GM18520 (cell line): ENCODE results near the gene COL5A1.
"Not testable (repeated sequence)": the region's sequence is repeated elsewhere in the genome, so short reads cannot be mapped to it uniquely, and the experiment has no call there.

ENCODE experiments used
- ATAC-seq: cut with Tn5 transposase; IDR thresholded peaks from one replicate; pipeline ENCODE4 v1.9.1; 2021; ENCODE audit not compliant: unreplicated experiment

COL5A1 gene

GRCh38 chr9:134676361-134676760, 34.8 kb downstream of the COL5A1 start:
- no peak for ATAC-seq

GRCh38 chr9:134676886-134677285, 35.3 kb downstream of the COL5A1 start:
- ATAC-seq, result no peak

- ATAC-seq, result no peak
Measured at GRCh38 chr9:134677743-134678142, 36.1 kb downstream of the COL5A1 start.

DNA sequence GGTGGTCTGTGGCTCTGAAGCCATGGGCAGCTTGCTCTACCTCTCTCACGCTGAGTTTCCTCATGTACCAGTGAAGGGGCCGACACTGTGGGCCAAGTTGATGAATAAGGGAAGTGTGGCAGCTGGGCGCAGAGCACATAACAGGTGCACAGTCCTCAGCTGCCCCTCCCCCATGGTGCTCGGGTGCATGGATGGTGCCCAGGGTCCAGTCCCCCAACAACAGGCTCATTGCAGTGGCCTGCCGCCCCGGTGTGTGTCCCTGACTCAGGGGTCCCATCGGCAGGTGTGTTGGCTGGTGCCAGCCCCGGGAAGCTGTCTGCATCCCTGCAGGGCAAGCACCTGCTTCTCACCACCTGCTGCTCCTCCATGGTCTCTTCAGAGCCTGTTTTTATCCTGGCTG, 36.6 kb downstream of the COL5A1 start:
- no peak for ATAC-seq

- no peak for ATAC-seq
Measured at GRCh38 chr9:134678666-134679443, 37.3 kb downstream of the COL5A1 start.

DNA sequence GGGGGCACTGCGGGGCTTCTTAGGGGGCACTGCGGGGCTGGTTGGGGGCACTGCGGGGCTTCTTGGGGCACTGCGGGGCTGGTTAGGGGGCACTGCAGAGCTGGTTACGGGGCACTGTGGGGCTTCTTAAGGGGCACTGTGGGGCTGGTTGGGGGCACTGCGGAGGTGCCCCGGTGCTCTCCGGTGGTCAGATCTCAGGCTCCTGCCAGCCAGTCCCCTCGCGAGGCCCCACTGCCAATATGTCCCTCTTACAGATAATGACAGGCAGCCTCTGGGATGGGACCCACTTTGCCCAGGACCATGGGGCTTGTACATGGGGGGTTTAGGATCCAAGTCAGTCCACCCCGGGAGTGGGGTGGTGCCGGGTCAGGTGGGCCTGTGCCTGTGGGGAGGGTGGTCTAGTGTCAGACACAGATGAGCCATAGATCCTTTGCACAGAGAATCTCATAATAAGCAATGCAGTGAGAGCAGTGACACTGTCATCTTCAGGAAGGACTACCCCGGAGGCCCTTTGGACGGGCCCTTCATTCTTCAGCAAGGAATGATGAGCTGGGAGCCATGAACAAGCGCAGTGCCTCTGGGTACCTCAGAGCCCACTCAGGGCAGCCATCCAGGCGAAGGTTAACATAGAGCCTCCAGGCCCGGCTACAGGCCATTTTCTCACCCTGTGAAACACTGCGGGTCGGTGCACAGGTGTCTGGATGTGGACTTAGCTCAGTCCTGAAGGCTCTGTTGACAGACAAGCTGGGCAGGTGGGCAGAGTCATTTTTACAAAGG, 38.2 kb downstream of the COL5A1 start:
- ATAC-seq, result no peak

DNA sequence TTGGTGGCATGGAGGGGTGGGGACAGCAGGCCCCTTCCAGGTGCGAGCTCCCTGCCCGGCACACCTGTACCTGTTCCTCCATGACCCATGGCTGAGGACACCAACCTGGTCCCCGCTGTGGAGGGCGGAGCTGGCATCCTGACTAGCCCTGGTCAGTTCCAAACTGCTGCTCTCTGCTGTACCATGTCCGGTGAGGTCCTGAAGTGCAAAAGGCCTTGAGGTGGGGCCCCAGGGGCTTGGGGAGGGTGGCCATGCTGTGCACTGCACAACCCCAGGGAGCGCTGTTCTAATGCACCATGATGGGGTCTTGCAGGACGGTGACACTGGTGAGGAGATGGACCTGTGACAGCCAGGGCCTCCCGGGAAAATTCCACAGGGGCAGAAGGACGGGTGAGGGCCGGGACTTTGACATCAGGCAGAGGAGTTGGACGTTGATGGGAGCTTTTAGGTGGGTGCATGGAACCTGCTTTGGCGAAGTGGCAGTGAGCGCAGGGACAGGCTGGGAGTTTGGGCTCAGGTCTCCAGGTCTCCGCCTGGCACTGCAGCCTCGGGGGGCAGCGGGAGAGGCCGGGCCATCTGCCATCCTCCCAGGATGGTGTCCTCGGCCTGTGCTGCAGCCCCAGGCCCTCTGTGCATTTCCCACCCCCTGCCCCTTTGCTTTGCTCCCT, 38.9 kb downstream of the COL5A1 start:
- ATAC-seq, result no peak

DNA sequence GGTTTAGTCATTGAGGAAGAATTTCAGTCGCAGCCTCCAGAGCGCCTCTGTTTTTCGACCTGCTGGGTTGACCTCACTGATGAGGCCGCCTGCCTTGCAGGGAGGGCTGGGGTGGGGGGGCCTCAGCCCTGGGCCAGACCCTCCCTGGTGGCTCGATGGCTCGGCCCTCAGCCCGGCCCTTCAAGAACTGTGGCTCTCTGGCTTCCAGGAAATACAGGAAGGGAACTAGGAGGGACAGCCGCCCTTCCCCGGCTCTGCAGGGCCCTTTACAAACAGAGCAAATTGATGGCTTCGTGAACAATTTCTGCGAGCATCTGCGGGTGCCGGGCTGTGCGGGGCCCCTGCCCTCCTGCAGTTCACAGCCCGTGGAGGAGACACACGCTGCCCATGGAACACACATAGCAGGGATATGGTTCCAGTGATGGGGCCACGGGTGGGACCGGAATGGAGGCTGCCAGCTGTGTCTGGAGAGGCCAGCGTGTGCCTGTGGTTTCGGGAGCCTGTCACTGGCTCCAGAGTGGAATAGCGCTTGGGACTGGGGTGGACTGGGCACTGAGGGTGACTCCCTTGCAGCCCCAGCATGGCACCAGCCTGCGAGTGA, 39.6 kb downstream of the COL5A1 start:
- ATAC-seq, result no peak

- no peak for ATAC-seq
Measured at GRCh38 chr9:134682026-134682425, 40.4 kb downstream of the COL5A1 start.

- no peak for ATAC-seq
Measured at GRCh38 chr9:134682651-134683364, 41.2 kb downstream of the COL5A1 start.

- ATAC-seq, result no peak
Measured at GRCh38 chr9:134683714-134684374, 42.2 kb downstream of the COL5A1 start.

DNA sequence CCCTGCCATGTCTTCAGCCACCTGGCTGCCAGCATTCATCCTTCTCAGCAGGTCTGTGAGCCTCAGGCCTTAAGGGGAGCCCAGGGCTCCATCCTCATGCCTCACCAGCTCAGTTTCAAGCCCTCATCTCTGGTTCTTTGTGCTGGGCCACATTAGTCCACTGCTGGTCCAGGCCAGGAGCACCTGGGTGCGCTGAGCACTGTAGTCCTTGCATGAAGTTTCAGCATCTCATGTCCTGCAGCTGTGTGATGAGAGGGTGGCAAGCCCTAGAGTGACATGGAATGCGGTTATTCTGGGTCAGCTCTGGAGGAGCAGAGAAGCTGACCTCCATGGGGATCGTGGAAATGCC, 42.7 kb downstream of the COL5A1 start:
- no peak for ATAC-seq

DNA sequence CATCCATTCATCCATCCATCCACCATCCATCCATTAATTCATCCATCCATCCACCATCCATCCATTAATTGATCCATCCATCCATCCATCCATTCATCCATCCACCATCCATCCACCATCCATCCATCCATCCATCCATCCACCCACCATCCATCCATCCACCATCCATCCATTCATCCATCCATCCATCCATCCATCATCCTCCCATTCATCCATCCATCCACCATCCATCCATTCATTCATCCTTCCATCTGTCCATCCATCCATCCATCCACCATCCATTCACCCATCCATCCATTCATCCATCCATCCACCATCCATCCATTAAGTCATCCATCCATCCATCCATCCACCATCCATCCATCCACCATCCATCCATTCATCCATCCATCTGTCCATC, 43.3 kb downstream of the COL5A1 start:
- not testable (repeated sequence) for ATAC-seq

DNA sequence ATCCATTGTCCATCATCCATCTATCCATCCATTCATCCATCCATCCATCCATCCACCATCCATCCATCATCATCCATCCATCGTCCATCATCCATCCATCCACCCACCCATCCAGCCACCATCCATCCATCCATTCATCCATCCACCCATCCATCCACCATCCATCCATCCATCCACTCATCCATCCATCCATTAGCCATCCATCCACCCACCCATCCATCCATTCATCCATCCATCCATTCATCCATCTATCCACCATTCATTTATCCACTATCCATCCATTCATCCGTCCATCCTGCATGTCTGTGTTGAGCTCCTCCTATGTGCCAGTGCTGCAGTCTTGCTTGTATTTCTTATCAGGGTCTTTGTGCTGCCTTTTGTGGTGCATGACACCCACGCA, 44.2 kb downstream of the COL5A1 start:
- ATAC-seq, result no peak

- ATAC-seq, result no peak
Measured at GRCh38 chr9:134686896-134687295, 45.3 kb downstream of the COL5A1 start.

- no peak for ATAC-seq
Measured at GRCh38 chr9:134687556-134687955, 46.0 kb downstream of the COL5A1 start.

- no peak for ATAC-seq
Measured at GRCh38 chr9:134688231-134688630, 46.6 kb downstream of the COL5A1 start.

DNA sequence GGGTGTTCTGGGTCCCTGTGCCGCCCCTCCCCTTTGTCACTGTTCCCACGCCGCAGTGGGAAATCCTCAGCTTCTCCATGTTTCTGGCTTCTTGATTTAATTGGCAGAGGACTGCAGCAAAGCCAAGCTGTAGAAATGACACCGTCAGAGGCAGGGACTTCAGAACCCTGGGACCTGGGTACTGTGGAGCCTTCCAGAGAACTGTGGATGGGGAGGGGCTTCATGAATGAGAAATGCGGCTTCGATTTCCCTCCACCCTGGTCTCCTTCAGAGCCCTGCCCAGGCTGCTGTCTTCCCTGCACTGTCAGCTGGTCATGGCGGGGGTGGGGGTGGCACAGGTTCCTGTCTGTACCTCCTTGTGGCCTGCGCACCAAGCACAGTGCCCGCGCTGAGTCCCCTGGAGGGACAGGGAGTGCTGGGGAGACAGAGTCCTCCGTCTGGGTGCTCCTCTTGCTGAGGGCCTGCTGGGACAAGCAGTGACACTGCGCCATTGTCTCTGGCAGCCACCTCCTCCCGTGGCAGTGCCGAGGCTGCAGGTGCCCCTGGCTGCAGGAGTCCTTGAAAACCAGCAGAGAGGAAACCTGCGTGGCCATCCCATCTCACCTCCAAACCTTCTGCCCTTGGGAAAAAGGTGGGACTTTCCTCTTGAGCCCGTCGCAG, 47.2 kb downstream of the COL5A1 start:
- ATAC-seq, result no peak

GRCh38 chr9:134689321-134690181, 47.9 kb downstream of the COL5A1 start:
- ATAC-seq, result no peak
